GM06990 (cell line): ENCODE data around the gene NOMO2.
"Not testable (repeated sequence)": the region's sequence is repeated elsewhere in the genome, so short reads cannot be mapped to it uniquely, and the experiment has no call there.

Source experiments
- DNase-seq: peaks from one replicate; pipeline ENCODE4 v3.0.0-alpha.2; 2011; ENCODE audit not compliant: insufficient read length; ENCODE audit errors: extremely low read depth
- H3K27me3 ChIP-seq: replicated peaks from 2 replicates; pipeline ENCODE4 v1.6.0; 2011; ENCODE audit warnings: low read length; ENCODE audit not compliant: control insufficient read depth, insufficient read depth
- H3K36me3 ChIP-seq: 2 replicates; pipeline ENCODE4 v1.5.1; 2011; ENCODE audit warnings: low read length; ENCODE audit not compliant: control insufficient read depth, insufficient read depth
- H3K4me3 ChIP-seq: replicated peaks from 2 replicates; pipeline ENCODE4 v1.5.1; 2011; ENCODE audit warnings: low read depth, mild to moderate bottlenecking, control low read depth, low read length

The NOMO2 gene

GRCh38 chr16:18561727-18562314 lies at the start of gene NOMO2:
TSS of gene NOMO2 (minus strand) at chr16:18562097. CDS start at chr16:18562040, 57 bp downstream.
- not testable (repeated sequence) for H3K27me3 ChIP-seq

GRCh38 chr16:18610147-18610803 lies 48.4 kb upstream of the NOMO2 start:
- H3K27me3 ChIP-seq, H3K36me3 ChIP-seq, H3K4me3 ChIP-seq, DNase-seq: not testable (repeated sequence)

More at GRCh38 chr16:18561727-18562314, at the start of gene NOMO2:
- DNase-seq, result peak; percentile 46
- peak within 1 kb of the TSS; percentile 61 for H3K4me3 ChIP-seq
- H3K36me3 ChIP-seq, result not testable (repeated sequence)

GRCh38 chr16:18608271-18608670 lies 46.4 kb upstream of the NOMO2 start:
- not testable (repeated sequence) for H3K27me3 ChIP-seq, DNase-seq, H3K4me3 ChIP-seq, H3K36me3 ChIP-seq

GRCh38 chr16:18603572-18604246 lies 41.8 kb upstream of the NOMO2 start:
- H3K27me3 ChIP-seq, H3K4me3 ChIP-seq, DNase-seq, H3K36me3 ChIP-seq: not testable (repeated sequence)

GRCh38 chr16:18598582-18598981 lies 36.7 kb upstream of the NOMO2 start:
- DNase-seq, H3K4me3 ChIP-seq, H3K36me3 ChIP-seq, H3K27me3 ChIP-seq: not testable (repeated sequence)

GRCh38 chr16:18597734-18598133 lies 35.8 kb upstream of the NOMO2 start:
- DNase-seq, H3K27me3 ChIP-seq, H3K36me3 ChIP-seq, H3K4me3 ChIP-seq: not testable (repeated sequence)

GRCh38 chr16:18597319-18597718 lies 35.4 kb upstream of the NOMO2 start:
- not testable (repeated sequence) for H3K36me3 ChIP-seq, H3K4me3 ChIP-seq, H3K27me3 ChIP-seq, DNase-seq

- not testable (repeated sequence) for DNase-seq, H3K27me3 ChIP-seq, H3K36me3 ChIP-seq, H3K4me3 ChIP-seq
Measured at GRCh38 chr16:18595796-18596195, 33.9 kb upstream of the NOMO2 start.

- DNase-seq, H3K27me3 ChIP-seq, H3K36me3 ChIP-seq, H3K4me3 ChIP-seq: not testable (repeated sequence)
Measured at GRCh38 chr16:18594880-18595279, 33.0 kb upstream of the NOMO2 start.

- DNase-seq, result peak; percentile 13
- H3K27me3 ChIP-seq, H3K4me3 ChIP-seq, H3K36me3 ChIP-seq: not testable (repeated sequence)
Measured at GRCh38 chr16:18593904-18594303, 32.0 kb upstream of the NOMO2 start.

GRCh38 chr16:18592982-18593381 lies 31.1 kb upstream of the NOMO2 start:
- H3K4me3 ChIP-seq, H3K36me3 ChIP-seq, H3K27me3 ChIP-seq, DNase-seq: not testable (repeated sequence)
